ENCODE measurements around the gene PTPRD. TPM values are rescaled to one million over a fixed set of nuclear protein-coding genes. Genes with fewer than 3 reads are reported as not detected.

The PTPRD gene
- total RNA-seq, 1 experiment from 2014 or later: 32.5 TPM

DNA sequence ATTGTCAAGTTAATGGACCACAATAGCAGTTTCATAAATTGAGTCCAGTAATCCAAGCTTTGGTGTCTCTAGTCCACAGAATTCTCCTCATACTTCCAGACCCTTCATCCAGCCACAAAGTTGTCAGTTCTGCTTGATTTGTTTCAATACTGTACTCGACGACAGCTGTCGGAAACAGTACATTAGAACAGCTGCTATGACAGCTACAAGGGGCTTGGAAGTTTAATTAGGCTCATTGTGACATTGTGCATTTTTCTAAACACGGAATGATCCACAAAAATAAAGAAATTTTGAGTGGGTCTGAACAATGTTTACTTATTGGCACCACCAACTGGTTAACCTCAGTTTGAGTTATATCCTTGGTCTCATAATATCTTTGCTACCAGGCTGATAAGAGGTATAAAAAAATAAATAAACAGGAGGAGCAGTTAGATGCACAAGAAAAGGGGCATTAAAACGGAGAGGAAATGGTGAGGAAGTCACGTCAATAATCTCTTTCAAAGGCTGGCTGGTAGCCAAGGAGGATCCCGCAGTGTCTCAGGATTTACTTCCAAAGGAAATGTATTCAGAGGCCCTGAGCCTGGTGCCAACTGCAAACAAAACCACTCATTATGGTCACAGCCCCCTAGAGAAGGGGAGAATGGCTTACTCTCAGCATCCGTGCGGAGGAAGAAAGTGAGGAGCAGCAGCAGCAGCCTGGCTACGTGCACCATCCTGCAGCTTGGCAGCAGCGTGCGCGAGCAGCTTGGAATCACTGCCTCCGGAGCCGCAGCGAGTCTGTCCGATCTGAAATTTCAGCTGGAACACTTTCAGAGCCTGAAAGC is 1879.5 kb downstream of the PTPRD start:
- H3K27me3 ChIP-seq (ENCODE audit: insufficient read depth, low read length): no peaks in the 10 kb centered on the region
- H3K79me1 ChIP-seq (ENCODE audit: insufficient read depth, low read depth, low read length, poor library complexity, severe bottlenecking): no peaks in the 10 kb centered on the region
- TF ChIP-seq, protein P1, sequence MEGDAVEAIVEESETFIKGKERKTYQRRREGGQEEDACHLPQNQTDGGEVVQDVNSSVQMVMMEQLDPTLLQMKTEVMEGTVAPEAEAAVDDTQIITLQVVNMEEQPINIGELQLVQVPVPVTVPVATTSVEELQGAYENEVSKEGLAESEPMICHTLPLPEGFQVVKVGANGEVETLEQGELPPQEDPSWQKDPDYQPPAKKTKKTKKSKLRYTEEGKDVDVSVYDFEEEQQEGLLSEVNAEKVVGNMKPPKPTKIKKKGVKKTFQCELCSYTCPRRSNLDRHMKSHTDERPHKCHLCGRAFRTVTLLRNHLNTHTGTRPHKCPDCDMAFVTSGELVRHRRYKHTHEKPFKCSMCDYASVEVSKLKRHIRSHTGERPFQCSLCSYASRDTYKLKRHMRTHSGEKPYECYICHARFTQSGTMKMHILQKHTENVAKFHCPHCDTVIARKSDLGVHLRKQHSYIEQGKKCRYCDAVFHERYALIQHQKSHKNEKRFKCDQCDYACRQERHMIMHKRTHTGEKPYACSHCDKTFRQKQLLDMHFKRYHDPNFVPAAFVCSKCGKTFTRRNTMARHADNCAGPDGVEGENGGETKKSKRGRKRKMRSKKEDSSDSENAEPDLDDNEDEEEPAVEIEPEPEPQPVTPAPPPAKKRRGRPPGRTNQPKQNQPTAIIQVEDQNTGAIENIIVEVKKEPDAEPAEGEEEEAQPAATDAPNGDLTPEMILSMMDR (conservative IDR thresholded peaks at IDR 0.05): no peak
- peaks cover 37 to 40% of the 10 kb centered on the region in 2 experiments for H3K4me1 Mint-ChIP-seq
- peaks cover 7% of the 10 kb centered on the region; the same call in 1 of the 2 replicates for H3K4me1 ChIP-seq (ENCODE audit: insufficient read depth, low read length)
- H3K14ac ChIP-seq (ENCODE audit: insufficient read depth, low read length): no peak overlapping the region
- no peak overlapping the region for H3K9ac ChIP-seq (ENCODE audit: extremely low read depth, insufficient read length, low read length)
- H3K4me3 Mint-ChIP-seq: peak overlapping the region; percentile 38 to 71; a peak in 4 of 5 replicates
- H2BK20ac ChIP-seq (ENCODE audit: low read depth, low read length, poor library complexity, severe bottlenecking): no peak overlapping the region
- no peak overlapping the region for H3K27ac ChIP-seq (ENCODE audit: insufficient read length, low read depth, low read length)
- no peaks in the 10 kb centered on the region for H3K9me3 Mint-ChIP-seq
- H3K23ac ChIP-seq (ENCODE audit: insufficient read length, low read depth, low read length): no peak overlapping the region
- H3K4ac ChIP-seq (ENCODE audit: low read depth, low read length): no peak overlapping the region
- H3K27me3 Mint-ChIP-seq (ENCODE audit: low read depth): no peaks in the 10 kb centered on the region
- no peak overlapping the region for H3K18ac ChIP-seq (ENCODE audit: insufficient read length, low read depth, low read length)
- no peak overlapping the region for H3K56ac ChIP-seq (ENCODE audit: insufficient read length, low read depth, low read length)
- no peak overlapping the region for H4K91ac ChIP-seq (ENCODE audit: insufficient read length, low read depth, low read length)
- no peak overlapping the region for H2AK5ac ChIP-seq (ENCODE audit: insufficient read length, low read length)
- peak overlapping the region; percentile 90 to 98 (median 95) for H3K27ac Mint-ChIP-seq
- no peaks in the 10 kb centered on the region for H3K79me2 ChIP-seq (ENCODE audit: insufficient read depth, low read length)
- peak; percentile 49 for DNase-seq
- H2AFZ ChIP-seq (ENCODE audit: low read length): no peak overlapping the region
- no peak overlapping the region for H2BK5ac ChIP-seq (ENCODE audit: insufficient read length, low read length)
- no peaks in the 10 kb centered on the region for H3K23me2 ChIP-seq (ENCODE audit: insufficient read length, low read depth, low read length, poor library complexity, severe bottlenecking)
- H2BK120ac ChIP-seq (ENCODE audit: low read depth, low read length, poor library complexity, severe bottlenecking): no peak overlapping the region
- H4K20me1 ChIP-seq (ENCODE audit: control insufficient read depth, insufficient read depth, insufficient read length): no peaks in the 10 kb centered on the region
- H3K4me2 ChIP-seq (ENCODE audit: insufficient read depth, insufficient read length, low read length): no peak overlapping the region
- H3K9me3 ChIP-seq (ENCODE audit: control insufficient read depth, low read depth, low read length): no peaks in the 10 kb centered on the region
- H2BK12ac ChIP-seq (ENCODE audit: insufficient read length, low read depth, low read length): no peak overlapping the region
- H3T11ph ChIP-seq (ENCODE audit: low read length): no peak overlapping the region
- H2BK15ac ChIP-seq (ENCODE audit: low read depth, low read length): no peak overlapping the region
- no peak overlapping the region for H4K5ac ChIP-seq (ENCODE audit: insufficient read length, low read depth, low read length)
- H4K8ac ChIP-seq (replicated peaks; ENCODE audit: insufficient read length, low read depth, low read length): no peak overlapping the region
- no peaks in the 10 kb centered on the region for H3K36me3 Mint-ChIP-seq (ENCODE audit: insufficient read depth in 1 of 3, low read depth in 3 of 3)
- WGBS (ENCODE audit: extremely low coverage, insufficient read length, low lambda C conversion rate): no CpG with 5 or more reads among the region's 17 CpGs

Data from H9 (cell line).